ENCODE data around the gene LPCAT1.

Gene LPCAT1

DNA sequence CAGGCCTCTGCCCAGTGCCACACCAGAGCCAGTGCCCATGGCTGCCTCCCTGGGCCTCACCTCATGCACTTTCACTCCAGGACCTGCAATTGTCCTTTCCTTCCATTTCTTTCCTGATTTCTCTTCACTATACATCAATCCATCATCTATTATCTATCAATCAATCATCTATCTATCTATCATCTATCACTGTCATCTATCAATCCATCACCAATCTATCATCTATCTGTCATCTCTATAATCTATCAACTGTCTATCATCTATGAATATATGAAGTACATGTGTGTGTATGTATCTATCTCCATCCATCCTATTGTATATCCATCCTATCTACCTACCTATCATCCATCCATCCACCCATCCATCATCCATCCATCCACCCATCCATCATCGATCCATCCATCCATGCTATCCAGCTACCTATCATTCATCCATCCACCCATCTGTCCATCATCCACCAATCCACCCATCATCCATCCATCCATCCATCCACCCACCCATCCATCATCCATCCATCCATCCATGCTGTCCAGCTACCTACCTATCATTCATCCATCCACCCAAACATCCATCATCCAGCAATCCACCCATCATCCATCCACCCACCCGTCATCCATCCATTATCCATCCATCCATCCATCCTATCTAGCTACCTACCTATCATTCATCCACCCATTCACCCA, 105.4 kb downstream of the LPCAT1 start:
- DNase-seq = no peak

DNA sequence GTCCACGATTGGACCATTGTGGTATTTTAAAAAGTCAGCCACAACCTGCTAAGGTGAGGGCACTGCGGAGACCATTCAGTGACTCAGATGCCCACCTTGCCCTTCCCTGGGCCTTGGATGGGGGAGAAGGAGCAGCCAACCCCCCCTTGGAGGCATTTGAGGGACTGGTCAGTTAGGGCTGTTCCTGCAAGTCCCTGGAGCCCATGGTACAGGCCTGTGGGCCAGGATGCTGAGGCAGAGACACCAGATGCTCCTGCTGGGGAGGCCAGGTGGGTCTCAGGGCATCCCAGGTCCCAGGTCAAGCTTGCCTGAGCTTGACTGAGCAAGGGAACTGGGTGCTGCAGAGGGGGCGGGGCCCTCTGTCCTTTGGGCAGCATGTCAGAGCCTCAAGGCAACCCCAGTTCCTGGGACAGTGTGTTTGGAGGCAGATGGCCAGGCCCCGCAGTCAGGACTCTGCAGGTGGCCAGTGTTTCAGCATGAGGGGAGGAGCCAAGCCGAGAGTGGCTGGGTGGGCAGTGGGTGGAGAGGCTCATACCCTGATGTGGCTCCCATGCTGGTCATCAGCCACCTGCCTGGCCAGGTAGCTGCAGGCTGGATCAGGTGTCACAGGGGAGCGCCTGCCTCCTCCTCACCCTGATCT, 106.1 kb downstream of the LPCAT1 start:
- DNase-seq = no peak

DNA sequence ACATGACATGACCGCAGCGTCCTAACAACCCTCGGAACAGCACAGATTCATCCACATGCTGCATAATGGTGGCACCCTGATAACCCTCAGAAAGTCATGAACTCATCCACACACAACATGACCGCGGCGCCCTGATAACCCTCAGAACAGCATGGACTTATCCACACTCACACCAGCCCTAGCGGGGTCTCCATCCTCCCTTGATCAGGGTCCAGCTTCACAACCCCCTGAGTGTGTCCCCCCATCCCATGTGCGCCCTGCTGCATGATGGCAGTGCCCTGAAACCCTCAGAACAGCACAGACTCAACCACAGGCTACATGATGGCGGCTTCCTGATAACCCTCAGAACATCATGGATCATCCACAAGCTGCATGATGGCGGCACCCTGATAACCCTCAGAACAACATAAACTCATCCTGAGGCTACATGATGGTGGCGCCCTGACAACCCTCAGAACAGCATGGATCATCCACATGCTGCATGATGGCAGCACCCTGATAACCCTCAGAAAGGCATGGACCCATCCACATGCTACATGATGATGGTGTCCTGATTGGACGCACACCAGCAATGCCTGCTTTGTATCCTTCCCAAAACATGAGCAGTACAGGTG, 106.8 kb downstream of the LPCAT1 start:
- DNase-seq = no peak

DNA sequence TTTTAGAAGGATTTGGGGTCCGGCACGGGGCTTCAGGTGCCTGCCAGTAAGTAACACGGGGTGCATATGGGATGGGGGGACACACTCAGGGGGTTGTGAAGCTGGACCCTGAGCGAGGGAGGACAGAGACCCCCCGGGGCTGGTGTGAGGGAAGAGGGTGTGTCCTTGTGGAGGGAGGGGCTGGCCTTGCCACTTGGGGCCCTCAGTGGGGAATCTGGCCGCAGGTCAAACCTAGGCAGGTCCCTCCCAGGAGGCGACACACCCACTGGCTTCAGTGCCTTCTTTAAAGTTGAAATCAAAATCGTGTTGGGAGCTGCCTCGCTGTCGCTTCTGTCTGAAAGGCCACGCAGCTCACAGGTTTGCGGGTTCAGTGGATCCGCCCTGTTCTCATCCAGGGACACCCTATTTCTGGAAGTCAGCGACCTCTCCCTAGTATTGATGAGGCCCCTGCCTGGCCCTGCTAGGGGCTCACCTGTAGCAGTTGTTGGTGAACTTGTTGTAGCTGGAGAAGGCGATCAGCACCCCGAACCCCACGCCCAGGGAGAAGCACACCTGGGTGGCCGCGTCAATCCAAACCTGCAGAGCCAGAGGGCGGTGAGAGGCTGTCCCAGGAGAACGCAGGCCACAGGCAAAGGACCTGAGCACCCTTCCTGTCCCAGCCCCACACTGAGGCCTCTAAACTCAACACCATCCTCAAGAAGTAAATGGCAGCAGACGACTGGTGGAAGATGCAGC, 108.0 kb downstream of the LPCAT1 start:
- no peak for DNase-seq

DNA sequence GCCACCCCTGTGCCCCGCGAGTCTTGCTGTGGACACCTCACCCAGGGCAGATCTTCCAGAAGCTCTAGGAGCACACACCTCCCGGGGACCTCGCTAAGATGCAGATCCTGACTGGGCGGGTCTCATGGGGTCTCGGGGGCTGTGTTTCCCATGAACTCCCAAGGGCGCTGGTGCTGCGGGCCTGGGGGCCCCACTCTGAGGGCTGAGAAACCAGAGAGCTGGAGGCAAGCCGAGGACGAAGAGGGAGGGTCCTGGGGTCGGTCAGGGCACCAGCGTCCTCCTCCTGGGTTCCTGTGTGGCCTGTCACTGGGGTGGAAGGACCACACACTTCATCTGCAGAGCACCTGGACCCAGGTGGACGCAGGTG, 108.7 kb downstream of the LPCAT1 start:
- DNase-seq = no peak

DNA sequence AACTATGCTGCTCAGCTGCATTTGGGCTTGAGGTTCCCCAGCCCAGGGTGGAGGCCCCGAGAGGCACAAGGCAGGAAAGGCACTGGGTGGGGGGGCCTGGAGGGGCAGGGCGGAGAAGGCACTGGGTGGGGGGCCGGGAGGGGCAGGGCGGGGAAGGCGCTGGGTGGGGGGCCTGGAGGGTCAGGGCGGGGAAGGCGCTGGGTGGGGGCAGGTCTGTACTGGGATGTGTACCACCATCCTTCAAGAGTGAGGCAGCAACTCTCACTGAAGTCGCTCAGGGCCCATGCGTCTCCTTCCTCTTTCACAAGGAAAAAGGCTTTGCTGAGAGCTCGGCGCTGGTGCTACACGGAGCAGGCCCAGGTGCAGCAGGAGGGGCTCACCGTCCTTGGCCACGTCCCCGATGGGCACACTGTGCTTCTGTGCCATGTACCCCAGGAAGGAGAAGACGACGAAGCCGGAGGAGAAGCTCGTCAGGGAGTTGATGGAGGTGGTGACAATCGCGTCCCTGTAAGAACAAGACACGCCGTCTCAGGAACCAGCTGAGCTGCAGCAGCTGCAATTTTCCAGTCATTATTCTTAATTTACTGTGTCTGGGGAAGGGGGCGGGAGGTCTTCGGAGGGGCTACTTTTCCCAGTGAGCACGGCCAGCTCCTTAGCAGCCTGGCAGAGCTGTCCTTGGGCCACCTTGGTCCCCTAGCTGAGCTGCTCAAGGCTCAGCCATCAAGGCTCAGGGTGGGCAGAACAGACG, 109.3 kb downstream of the LPCAT1 start:
- DNase-seq = no peak

DNA sequence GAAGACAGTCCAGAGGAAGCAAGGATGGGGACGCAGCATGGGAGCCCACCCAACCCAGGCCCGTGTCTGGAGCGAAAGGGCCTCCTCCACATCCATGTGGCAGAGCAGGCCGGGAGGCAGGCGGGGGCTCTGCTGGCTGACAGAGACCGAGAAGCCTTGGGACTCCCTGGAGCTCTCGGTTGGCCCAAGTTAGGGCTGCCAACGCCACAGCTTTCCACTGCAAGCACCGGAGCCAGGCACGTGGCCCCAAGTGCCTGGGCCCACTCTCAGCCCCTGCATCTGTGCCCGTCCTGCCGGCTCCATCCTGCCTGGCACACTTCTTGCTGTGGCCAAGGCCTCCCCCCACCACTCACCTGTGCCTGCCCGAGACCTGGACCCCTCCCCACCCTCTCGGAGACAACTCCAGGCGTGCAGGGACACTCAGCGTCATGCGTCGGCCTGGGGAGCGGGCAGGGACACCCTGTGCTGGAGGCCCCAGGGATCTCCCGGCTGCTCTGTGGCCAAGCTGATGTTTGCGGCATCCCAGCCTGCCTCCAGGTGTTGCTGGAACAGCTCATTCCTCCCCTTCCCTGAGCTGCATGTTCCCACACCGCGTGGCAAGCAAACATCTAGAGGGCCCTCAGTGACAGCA, 110.0 kb downstream of the LPCAT1 start:
- no peak for DNase-seq

DNA sequence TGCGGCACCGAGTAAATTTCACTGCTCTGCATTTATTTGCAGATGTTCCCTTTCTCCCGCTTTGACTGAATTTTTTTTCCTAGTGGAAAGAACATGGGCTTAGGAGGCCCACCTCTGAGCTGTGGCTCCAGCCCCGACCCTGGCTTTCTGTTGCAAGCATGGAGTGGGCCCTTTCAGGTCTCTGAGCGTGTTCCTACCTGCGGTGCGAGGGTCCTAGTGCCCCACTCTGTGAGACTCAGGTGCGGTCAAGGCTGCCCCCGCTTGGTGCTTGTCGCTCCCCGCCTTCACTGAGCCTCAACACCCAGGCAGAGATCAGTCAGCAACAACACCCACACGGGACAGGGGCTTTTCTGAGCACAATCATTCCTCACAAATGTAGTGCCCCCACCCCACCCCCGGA, 110.5 kb downstream of the LPCAT1 start:
- no peak for DNase-seq

DNA sequence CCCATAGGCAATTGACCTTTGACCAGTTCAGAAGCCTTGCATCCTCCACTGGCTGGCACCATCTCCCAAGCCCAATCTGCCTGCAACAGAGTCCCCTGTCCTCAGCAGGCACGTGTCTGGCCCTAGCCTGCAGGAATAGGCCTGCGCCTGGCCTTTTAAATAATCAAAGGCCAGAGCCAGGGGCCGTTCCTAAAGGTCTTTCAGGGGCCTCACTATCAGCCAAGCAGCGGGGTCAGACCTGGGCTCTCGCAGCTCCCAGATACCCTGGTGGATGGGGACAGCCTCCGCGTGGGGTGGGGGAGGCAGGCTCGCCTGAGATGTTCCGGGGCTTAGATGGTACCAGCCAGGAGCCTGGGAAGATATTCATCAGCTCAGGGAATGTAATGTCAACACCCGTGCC, 111.1 kb downstream of the LPCAT1 start:
- DNase-seq = no peak

DNA sequence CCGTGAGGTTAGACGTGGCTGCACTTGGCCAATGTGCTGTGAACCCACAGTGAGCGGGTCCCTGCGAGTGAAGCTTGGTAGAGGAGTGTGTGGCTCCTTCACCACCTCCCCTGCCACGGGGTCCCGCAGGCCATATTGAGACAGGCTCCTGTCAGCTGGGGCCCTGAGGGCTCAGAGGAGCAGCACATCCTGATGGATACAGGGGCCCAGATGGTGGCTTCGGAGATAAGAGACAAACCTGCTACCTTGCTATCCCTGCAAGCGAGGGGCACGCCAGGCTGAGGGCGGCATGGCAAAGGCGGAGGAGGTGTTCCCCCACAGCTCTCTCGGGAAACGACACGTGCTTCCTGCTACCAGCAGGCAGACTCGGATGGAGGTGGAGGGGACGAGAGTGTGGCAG, 111.6 kb downstream of the LPCAT1 start:
- DNase-seq = no peak

All from activated effector memory CD4-positive, alpha-beta T cell treated with Interleukin-2 at 50 U/mL for 16 hours (primary cell).